BE2C (cell line): ENCODE measurements around the gene RBM47.

Source experiments
- DNase-seq: peaks from one replicate; pipeline ENCODE4 v3.0.0-alpha.2; 2020
- H3K27me3 ChIP-seq: fragments of 250-450 bp; sonication (Bioruptor Pico); 2 replicates; pipeline ENCODE4 v1.5.1; 2020; ENCODE audit warnings: mild to moderate bottlenecking
- H3K36me3 ChIP-seq: fragments of 250-450 bp; sonication (Bioruptor Pico); 2 replicates; pipeline ENCODE4 v1.5.1; 2020; ENCODE audit warnings: mild to moderate bottlenecking
- H3K4me1 ChIP-seq: fragments of 250-450 bp; sonication (Bioruptor Pico); 2 replicates; pipeline ENCODE4 v1.5.1; 2020
- H3K4me3 ChIP-seq: 2 replicates; pipeline ENCODE4 v1.5.1; 2011; ENCODE audit warnings: low read depth, low read length
- H3K9me3 ChIP-seq: fragments of 250-450 bp; sonication (Bioruptor Pico); 2 replicates; pipeline ENCODE4 v1.5.1; 2020
- CTCF ChIP-seq: IDR thresholded peaks from 2 replicates; pipeline ENCODE4 v1.5.1; 2012; ENCODE audit warnings: mild to moderate bottlenecking, low read depth, low read length

Gene RBM47

GRCh38 chr4:40600850-40601249, 28.8 kb downstream of the RBM47 start:
- Histone ChIP-seq H3K36me3 (no peaks in the 10 kb centered on the region), H3K4me1 (no peaks in the 10 kb centered on the region), H3K27me3 (no peaks in the 10 kb centered on the region), H3K4me3 (no peak overlapping the region), H3K9me3 (no peaks in the 10 kb centered on the region)
- DNase-seq = no peak
- no peak for TF ChIP-seq CTCF

DNA sequence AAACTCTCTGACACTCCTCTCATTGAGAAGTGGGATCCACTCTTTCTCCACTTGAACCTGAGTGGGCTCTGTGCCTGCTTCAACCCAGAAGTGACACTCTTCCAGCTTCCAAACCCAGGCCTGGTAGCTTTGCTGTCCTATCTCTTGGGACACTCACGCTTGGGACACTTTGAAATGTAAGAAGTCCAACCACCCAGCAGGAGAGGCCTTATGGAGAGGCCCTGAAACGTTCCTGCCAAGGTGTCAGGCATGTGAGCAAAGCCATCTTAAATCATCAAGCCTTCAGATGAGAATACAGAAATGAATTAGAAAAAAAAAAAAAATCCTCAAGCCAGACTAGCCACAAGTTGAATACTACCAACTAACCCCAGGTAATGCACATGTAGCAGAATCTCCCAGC, 30.2 kb downstream of the RBM47 start:
- Histone ChIP-seq H3K4me3 (no peak overlapping the region), H3K9me3 (no peaks in the 10 kb centered on the region), H3K4me1 (no peaks in the 10 kb centered on the region), H3K27me3 (no peaks in the 10 kb centered on the region), H3K36me3 (no peaks in the 10 kb centered on the region)
- TF ChIP-seq CTCF = no peak
- DNase-seq = no peak

DNA sequence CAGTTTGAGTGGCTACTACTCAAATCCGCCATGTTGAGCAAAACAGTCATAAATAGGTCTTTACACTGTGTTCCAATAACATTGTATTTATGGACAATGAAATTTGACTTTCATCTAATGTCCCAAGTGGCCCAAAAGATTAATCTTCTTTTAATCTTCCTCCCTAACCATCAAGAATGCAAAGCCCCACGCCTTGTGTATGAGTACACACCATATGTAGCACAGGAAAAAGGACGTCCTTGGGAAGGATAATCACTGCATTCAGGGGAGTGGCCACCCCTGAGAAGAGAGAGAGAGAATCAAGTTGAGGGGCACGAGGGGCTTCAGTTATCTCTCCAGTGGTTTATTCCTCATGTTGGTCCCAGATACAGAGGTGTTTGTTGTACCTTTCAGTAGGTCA, 33.1 kb downstream of the RBM47 start:
- DNase-seq = no peak
- no peaks in the 10 kb centered on the region for H3K36me3 ChIP-seq
- H3K27me3 ChIP-seq = no peaks in the 10 kb centered on the region
- no peak for TF ChIP-seq CTCF
- no peak overlapping the region for H3K4me3 ChIP-seq
- no peaks in the 10 kb centered on the region for H3K9me3 ChIP-seq
- H3K4me1 ChIP-seq = no peaks in the 10 kb centered on the region

GRCh38 chr4:40595981-40596380, 33.7 kb downstream of the RBM47 start:
- H3K9me3 ChIP-seq = no peaks in the 10 kb centered on the region
- no peak for DNase-seq
- no peaks in the 10 kb centered on the region for H3K27me3 ChIP-seq
- no peaks in the 10 kb centered on the region for H3K36me3 ChIP-seq
- TF ChIP-seq CTCF = no peak
- H3K4me3 ChIP-seq = no peak overlapping the region
- H3K4me1 ChIP-seq = no peaks in the 10 kb centered on the region

DNA sequence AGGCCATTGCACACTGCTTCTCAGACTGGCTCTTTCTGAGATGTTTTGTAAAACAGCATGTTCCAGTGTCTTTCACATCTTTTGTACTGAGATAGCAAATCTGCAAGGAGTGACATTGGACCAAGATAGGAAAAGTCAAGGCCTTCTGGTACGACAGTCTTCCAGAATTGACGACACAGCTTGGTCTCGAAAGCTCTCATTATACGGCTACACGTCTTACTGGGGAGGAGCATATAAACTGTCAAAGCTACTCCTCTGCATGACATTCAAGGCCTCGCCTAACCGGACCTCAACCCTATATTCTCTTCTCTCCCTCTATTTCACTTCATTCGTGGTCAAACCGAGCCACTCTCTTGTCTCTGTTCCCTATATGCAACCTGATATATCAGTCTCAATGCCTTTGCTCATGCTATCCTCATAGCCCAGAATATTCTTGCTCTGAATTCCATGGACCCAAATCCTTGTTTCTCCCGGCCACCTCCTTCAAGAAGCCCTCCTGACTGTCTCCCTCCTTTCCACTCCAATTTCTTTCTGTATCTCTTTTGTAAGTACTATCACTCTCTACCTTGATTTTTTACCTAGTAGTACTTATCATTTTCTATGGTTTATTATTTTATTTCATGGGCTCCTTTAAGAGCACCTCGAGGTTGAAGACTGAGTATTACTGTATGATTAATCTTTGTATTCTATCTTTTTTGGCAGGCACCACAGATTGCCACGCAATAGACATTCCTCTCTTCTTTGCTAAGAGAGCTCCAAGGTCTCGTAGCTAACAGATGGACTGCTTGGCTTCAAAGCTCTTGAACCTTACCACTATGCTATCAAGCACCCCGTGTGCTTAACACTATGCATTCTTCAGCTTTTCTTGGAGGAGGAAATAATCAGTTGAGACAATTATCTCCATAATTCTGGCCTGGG, 35.1 kb downstream of the RBM47 start:
- H3K36me3 ChIP-seq = no peaks in the 10 kb centered on the region
- no peaks in the 10 kb centered on the region for H3K9me3 ChIP-seq
- H3K27me3 ChIP-seq = no peaks in the 10 kb centered on the region
- H3K4me3 ChIP-seq = no peak overlapping the region
- no peak for TF ChIP-seq CTCF
- H3K4me1 ChIP-seq = no peaks in the 10 kb centered on the region
- DNase-seq = no peak

DNA sequence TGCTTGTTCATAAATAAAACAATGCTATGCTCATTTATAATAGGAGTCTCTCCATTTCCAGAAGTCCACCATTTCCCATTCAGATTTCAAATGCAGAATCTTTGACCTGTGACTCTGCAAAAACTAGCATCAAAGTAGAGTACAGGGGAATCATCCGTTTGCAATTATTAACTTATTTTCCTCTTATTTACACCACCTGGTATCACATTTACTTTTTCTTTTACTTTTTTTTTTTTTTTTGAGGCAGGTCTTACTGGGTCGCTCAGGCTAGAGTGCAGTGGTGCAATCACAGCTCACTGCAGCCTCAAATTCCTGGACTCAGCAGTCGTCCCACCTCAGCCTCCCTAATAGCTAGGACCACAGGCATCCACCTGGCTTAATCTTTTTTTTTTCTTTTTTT, 37.6 kb downstream of the RBM47 start:
- Histone ChIP-seq H3K9me3 (no peaks in the 10 kb centered on the region), H3K4me3 (no peak overlapping the region), H3K4me1 (no peaks in the 10 kb centered on the region), H3K27me3 (no peaks in the 10 kb centered on the region), H3K36me3 (no peaks in the 10 kb centered on the region)
- TF ChIP-seq CTCF = no peak
- DNase-seq = no peak
